ENCODE results near the gene TUBB4B.

DNA sequence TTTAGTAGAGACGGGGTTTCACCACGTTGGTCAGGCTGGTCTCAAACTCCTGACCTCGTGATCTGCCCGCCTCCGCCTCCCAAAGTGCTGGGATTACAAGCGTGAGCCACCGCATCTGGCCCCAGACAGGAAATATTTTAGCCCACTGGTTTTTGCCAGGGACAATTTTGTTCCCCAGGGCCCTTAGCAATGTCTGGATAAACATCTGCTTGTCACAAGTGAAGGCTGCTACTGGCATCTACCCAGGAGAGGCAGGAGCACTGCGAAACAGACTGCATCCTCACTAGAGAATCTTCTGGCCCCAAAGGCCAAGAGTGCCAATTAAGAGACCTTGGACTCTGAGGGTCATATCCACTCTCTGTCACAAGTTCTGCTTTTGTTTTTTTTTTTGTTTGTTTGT lies 38.1 kb upstream of the TUBB4B start:
- TF ChIP-seq, protein P1, sequence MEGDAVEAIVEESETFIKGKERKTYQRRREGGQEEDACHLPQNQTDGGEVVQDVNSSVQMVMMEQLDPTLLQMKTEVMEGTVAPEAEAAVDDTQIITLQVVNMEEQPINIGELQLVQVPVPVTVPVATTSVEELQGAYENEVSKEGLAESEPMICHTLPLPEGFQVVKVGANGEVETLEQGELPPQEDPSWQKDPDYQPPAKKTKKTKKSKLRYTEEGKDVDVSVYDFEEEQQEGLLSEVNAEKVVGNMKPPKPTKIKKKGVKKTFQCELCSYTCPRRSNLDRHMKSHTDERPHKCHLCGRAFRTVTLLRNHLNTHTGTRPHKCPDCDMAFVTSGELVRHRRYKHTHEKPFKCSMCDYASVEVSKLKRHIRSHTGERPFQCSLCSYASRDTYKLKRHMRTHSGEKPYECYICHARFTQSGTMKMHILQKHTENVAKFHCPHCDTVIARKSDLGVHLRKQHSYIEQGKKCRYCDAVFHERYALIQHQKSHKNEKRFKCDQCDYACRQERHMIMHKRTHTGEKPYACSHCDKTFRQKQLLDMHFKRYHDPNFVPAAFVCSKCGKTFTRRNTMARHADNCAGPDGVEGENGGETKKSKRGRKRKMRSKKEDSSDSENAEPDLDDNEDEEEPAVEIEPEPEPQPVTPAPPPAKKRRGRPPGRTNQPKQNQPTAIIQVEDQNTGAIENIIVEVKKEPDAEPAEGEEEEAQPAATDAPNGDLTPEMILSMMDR (conservative IDR thresholded peaks at IDR 0.05 in 1 of 2, IDR thresholded peaks at IDR 0.05 in 1 of 2; ENCODE audit: extremely low read depth in 1 of 2, insufficient read depth in 1 of 2, low read depth in 1 of 2, low read length in 2 of 2) = no peak
- TF ChIP-seq EZH2 (IDR thresholded peaks at IDR 0.05; ENCODE audit: borderline replicate concordance, low read length) = no peak
